Right kidney (tissue), 1 donor: ENCODE results near the gene SLC6A20.
A peak's percentile ranks its signal among the peaks of the same experiment; 100 is the strongest.

Experiments used
- DNase-seq: peaks from one replicate; pipeline ENCODE4 v3.0.0-alpha.2; 2016

The SLC6A20 gene

DNA sequence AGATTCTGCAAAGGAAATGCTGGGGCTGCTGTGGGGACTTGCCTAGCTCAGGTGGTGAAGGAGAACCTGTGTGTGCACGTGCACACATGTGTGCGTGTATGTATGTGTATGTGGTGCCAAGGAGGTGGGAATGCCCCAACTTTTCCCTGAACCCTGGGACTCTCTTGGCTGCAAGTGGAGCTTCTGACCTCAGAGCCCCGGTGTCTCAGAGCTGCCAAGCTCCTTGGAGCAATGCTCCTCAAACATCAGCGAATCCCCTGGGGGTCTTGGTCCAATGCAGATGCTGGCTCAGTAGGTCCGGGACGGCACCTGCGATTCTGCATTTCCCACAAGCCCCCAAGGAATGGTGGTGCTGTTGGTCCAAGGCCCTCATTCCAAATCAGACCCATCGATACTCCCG is 5.8 kb upstream of the SLC6A20 start:
- no peak for DNase-seq

- DNase-seq: no peak
These were observed 4.3 kb upstream of the SLC6A20 start for GRCh38 chr3:45800611-45801010.

DNA sequence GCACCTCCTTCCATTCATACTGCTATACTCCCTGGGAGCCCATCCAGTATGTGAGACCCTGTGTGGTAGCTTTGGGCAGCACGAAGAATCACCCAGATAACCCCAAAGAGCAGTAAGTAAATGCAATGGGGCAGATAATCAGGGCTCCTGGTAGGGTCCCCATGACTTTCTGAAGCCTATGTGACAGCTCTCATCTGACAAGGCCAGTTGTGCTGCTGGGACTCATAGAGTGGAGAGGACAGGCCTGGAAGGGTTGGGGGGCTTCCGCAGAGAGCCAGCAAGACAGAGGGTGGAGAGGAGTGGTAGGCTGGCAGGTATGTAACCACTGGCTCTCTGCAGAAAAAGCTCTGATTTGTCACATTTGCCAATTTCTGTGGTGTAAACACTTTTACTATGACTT is 3.2 kb upstream of the SLC6A20 start:
- no peak for DNase-seq

- no peak for DNase-seq
These were observed 1.7 kb upstream of the SLC6A20 start for GRCh38 chr3:45798034-45798433.

DNA sequence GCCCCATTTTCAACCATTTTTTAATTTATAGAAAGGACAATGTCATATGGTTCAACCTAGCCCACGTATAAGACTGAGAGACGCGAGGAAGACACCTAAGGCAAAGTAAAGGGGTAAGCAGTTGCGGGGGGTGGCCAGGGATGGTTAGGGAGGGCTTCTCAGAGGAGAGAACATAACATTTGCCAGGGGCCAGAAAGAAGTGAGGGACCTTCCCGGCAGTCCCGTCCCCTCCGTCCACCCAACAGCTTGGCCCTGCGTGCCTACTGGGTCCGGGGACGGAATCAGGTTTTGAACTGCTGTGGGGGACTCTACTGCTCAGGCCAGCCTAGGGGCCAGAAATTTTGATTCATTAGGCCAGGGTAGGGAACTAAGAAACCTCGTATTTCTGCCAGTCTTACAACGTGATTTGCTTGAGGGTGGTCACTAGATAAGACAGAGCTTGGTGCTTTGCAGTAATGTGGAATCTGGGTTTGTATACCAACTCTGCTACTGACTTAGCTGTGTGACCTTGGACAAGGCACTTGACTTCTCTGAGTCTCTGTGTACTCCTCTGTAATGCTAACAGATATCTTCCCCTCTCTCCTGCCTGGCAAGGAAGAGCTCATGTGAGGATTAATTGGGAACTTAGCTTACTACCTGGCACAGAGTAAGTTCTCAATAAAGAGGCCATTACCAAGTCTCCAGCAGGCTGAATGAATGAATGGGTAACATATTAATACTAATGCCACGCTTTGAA is 734 bp upstream of the SLC6A20 start:
- DNase-seq: no peak

GRCh38 chr3:45795509-45795881 is 841 bp downstream of the SLC6A20 start:
- DNase-seq: peak; percentile 62

- no peak for DNase-seq
These were observed 1.7 kb downstream of the SLC6A20 start for GRCh38 chr3:45794660-45795059.

GRCh38 chr3:45794177-45794560 is 2.2 kb downstream of the SLC6A20 start:
- DNase-seq: no peak

DNA sequence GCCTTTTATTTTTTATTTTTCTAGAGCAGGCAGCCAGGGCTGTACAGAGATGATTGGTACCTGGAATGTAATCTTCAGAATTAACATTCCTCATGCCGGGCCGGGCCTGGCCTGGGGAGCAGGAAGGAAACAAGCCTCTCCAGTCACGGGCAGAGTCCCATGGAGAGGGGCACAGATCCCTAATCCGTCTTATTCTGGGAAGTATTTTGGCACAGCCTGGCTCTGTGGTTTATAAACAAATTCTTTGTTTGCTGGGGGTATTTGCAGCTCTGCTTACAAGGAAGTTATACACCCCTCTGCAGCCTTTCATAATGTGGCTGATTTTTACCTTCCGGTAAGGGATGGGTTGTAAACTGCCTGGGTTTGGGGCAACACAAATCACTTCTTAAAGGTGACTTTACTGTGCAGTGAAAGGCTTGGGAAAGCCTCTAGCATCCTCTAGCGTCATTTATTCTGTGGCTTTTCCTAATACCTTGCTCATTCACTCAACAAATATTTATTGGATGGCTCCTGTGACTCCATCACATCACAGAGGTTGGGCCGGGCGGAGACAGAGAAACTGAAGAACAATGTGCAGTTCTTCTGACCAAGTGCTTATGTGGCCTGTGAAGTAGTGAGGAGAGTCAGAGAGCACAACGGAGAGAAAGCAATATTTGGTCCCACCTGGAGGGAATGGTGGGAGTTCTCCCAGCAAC is 2.7 kb downstream of the SLC6A20 start:
- no peak for DNase-seq

GRCh38 chr3:45792516-45793172 is 3.7 kb downstream of the SLC6A20 start:
- no peak for DNase-seq

GRCh38 chr3:45792036-45792435 is 4.3 kb downstream of the SLC6A20 start:
- no peak for DNase-seq

GRCh38 chr3:45790596-45790995 is 5.7 kb downstream of the SLC6A20 start:
- no peak for DNase-seq

DNA sequence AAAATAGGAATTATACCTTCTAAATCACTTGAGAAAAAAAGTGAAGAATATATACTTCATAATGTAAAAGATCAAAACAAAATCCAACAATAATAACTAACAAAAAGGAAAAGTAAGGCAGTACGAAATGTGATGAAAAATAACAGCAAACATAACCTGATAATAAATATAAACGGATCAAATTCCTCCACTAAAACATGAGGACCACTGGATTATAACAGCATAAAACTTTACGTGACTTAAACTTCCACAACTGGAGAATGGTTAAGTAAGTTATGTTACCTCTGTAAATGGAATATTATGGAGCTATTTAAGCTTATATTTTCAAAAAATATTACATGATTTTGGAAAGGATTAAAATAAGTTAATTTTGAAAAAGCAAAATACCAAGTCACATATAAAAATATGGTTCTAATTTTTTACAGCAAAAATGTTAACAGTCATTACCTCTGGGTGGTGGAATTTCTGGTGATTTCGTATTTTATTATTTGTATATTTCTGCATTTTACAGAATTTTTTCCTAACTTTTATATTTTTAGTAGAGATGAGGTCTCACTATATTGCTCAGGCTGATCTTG is 7.0 kb downstream of the SLC6A20 start:
- DNase-seq: no peak

DNA sequence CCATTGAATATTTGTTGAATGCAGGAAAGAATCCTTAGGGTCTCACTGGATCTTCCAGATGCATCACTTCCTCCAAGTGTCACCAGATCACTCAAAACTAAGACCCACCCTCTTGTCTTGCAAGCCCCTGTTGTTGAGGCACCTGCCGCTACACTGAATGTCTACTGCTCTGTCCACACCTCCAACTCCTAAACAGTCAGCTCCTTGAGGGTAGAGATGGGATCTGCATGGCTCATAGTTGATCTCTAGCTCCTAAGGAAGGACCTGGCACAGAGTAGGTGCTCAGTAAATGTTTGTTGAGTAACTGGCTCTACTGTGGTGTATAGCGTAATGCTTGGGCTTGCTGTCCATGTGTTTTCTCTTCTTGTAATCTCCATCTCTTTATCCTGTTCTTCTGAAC is 8.8 kb downstream of the SLC6A20 start:
- DNase-seq: no peak

- DNase-seq: no peak
These were observed 9.4 kb downstream of the SLC6A20 start for GRCh38 chr3:45786801-45787495.

DNA sequence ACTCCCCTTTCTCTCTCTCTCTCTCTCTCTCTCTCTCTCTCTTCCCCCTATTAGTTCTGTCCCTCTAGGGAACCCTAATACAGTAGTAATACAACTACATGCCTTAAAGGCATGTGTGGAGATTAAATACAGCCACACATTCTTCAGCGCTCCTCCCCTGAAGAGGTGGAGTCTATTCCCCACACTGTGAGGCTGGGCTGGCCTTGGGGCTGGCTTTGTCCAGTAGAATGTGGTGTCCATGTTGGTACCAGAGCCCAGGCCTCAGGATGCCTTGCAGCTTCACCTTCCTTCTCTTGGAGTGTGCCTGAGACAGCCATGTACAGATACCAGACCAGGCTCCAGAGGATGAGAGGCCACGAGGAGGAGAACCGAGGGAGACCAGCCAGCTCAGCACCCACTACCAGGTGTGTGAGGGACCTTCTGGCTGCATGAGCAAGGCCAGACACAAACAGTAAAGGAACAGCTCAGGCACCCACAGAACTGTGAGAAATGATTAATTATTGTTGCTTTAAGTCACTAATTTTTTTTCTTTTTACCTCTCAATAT is 10.7 kb downstream of the SLC6A20 start:
- no peak for DNase-seq

DNA sequence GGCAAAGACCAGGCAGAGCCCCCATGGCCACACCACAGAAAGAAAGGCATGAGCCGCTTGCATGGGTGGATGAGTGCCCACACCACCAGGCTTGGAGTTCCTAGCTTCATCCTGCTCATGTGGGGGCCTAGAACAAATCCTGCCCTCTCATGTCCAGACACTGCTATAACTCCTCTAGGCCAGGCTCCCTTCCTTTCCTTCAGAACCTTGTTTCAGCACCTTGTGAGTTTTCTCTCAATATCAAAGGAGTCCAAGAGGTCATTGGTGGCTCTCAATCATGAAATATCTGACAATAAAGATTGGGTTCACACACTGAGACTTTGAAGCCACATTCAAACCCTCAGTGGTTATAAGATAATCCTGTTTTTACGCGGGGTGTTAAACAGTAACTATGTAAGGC is 12.7 kb downstream of the SLC6A20 start:
- no peak for DNase-seq

DNA sequence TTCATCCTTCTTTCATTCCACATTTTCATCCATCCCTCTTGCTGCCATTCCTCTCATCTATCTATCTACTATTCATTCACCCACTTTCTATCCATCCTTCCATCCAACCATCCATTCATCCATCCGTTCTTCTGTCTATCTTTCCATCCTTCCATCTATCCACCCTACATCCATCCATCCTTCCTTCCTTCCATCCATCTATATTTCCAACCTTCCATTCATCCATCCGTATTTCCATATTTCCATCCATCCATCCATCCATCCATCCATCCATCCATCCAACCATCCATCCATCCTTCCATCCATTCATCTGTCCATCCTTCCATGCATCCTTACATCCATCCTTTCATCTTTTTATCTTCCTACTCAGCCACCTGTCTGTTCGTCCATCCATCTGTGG is 14.0 kb downstream of the SLC6A20 start:
- DNase-seq: no peak

DNA sequence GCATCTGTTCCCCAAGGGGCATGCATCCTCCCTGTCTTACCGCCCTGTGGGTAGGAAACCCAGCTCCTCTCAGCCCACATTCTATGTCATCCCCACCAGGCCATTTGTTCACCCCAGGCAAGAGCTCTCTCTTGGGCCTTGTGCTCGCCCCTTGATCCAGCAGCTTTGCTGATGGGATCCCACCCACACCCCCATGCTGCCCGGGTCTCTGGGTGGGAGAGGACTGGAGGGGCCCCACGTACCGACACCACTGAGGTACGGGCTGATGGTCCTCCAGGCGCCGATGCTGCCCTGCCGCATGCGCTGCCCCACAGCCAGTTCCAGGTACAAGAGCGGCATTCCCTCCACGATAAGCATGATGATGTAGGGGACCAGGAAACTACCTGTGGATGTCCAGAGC is 14.5 kb downstream of the SLC6A20 start:
- DNase-seq: no peak

- DNase-seq: no peak
These were observed 15.1 kb downstream of the SLC6A20 start for GRCh38 chr3:45781271-45781670.

- no peak for DNase-seq
These were observed 16.3 kb downstream of the SLC6A20 start for GRCh38 chr3:45779746-45780735.
